NCI-H187 (cell line): ENCODE results near the gene CLEC16A.

ENCODE experiments used
- DNase-seq, 2 experiments: peaks; one replicate each; lab custom pipeline; 2025; lab: John Stamatoyannopoulos, UW

CLEC16A gene

DNA sequence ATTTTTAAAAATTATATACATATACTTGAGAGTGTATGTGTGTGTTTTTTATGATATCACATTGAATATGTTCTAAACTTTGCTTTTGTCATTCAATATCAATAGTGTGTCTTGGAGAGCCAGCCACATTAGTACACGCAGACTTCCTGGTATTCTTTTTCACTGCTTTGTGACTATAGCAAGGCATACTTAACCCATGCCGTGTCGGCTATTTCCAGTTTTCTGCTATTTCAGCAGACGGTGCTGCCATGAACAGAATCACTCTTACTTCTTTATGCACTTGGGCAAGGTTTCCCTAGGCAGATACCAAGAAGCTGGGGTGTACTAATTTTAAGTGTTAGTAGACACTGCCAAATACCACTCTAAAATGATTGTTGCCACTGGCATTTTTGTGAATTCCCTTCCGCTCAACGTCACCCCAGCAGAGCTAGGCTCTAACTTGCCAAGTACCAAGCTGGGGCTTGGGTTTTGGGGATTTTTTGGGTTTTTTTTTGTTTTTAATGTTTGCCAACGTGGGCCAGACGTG lies 176.8 kb downstream of the CLEC16A start:
- no peak for DNase-seq

DNA sequence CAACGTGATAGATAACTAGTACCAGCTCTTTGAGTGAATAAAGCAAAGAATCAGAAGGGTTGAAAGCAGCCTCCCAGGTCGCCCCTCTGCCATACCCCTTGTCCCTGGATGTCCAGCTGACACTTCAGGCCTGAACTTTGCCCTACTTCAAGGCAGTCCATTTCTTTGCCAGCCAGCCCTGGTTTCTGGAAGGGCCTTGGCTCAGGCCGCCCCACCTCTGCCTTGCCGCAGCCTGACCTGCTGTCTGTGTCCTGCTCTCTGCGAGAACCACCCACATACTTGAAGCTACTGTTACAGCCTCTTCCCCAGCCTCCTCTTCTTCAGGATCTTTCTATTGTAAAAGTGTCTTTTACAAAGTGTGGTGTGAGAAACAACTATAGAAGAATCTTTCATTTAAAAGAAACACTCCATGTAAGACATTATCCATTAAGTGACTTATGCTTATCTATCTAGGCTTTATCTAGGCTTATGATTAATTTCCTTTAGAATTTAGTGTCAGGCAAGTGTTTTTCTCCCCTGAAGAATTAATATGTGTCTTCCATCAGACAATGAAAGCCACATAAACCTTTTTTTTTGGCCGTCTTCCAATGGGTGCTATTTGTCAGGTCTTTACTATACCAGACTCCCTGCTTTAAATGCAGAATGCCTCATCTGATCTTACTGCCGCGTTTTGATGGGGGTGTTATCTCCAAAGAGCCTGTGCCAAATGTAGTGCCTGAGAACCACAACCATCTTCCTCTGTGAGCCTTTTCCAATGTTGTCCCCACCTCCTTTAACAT lies 177.7 kb downstream of the CLEC16A start:
- DNase-seq: no peak

DNA sequence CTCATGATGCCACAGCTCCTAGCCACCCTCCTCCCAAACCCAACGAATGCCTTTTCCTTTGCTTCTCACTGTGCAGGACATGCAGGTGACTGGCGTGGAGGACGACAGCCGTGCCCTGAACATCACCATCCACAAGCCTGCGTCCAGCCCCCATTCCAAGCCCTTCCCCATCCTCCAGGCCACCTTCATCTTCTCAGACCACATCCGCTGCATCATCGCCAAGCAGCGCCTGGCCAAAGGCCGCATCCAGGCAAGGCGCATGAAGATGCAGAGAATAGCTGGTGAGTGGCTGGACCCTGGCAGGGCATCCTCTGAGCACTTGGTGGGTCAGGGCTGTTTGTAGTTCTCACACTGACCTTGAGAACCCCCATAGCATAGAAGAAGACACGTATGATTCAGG lies 179.3 kb downstream of the CLEC16A start:
- no peak for DNase-seq

DNA sequence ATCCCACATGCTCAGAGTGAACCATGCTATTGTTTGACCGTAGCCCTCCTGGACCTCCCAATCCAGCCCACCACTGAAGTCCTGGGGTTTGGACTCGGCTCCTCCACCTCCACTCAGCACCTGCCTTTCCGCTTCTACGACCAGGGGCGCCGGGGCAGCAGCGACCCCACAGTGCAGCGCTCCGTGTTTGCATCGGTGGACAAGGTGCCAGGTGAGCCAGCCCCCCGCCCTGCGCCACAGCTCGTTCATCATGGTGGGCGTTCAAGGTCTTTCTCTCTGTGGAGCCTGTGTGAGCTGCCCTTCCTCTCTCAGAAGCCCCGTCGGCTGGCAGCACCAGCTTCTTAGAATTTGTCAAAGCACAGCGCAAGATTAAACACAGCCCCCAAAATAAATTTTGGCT lies 181.6 kb downstream of the CLEC16A start:
- no peak for DNase-seq

DNA sequence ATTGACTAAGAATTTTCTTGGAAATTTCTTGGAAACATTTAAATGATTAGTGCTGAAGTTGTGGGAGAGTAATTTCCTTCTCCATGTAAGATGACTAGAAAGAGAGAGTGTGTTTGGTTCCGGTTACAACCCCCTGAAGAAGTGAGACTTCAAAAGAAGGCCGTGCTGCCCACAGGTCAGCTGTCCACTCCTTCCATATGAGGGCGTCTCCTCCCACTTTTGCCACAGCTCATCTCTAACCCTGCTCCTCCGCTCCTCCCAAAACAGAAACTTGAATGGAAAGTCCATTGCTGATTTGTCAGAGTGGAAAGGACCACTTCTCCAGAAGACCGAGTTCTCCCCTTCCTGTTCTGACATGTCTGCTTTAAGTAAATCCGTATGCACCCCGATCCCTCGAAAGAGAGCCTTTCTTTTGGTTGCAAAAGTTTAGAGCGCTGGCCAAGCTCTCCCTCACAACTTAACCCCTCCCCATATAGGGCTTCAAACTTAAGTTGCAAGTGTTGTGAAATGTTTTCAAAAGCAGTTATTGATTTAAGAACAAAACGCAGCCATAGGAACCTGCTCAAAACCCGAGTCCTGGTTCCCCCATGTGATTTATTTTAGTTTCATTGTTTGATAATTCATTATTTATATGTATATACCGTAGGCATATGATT lies 182.2 kb downstream of the CLEC16A start:
- DNase-seq: no peak

DNA sequence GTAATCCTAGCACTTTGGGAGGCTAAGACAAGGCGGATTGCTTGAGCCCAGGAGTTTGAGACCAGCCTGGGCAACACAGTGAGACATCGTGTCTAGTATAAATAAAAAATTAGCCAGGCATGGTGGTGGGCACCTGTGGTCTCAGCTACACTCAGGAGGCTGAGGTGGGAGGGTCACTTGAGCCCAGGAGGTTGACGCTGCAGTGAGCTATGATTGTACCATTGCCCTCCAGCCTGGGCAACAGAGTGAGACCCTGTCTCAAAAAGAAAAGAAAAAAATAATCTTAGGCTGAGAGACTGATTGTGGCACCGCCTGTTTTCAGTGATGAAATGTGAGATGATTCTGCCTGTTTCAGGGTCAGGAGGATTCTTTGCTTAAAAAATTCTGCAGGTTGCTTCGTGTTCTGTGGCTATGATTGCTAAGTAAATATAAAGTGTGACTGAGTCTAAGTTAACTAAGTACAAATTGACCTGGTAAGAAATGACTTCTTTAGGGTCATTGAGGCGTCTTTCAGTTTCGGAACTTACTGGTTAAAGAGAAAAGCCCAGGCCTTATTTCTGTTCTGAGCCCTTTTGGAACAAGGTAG lies 183.3 kb downstream of the CLEC16A start:
- DNase-seq: no peak

DNA sequence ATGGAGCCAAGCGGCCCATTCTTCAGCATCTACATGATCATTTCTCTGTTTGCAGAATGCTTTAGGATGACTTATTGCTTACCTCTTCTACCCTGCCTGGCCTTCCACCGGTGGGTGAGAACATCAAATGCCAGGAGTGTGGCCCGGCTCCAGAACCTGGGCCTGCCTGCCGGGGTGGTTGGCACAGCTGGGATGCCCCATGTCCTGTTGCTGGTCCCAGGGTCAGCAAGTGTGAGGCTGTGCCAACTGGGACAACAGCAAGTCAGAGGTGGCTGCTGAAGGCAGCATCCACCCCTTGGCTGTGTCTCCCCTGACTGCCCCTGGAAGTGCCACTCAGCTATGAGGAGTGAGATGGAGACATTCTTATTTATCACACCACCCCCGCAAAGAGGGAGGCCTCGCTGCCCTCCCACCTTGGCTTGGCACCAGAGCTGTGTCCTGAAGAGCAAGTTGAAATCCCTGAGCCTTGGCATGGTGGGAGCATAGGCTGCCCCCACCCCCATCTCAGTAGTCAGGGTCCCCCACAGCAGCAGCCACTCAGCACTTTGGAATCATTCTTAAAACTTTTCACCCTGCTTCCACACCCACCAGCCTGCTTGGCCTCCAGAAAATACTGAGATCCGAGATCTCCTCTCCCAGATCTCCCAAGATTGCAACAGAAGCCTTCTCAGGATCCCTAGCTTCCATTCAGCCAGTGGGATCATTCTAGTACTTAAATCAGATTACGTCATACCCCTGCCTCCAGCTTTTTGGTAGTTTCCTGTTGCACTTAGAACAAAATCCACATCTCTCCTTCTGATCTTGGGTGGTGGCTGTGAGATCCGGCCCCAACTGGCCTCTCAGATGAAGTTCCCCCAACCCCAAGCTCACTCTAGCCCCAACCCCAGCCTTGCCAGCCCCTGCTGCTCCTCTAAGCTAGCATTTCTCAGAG lies 184.1 kb downstream of the CLEC16A start:
- no peak for DNase-seq

DNA sequence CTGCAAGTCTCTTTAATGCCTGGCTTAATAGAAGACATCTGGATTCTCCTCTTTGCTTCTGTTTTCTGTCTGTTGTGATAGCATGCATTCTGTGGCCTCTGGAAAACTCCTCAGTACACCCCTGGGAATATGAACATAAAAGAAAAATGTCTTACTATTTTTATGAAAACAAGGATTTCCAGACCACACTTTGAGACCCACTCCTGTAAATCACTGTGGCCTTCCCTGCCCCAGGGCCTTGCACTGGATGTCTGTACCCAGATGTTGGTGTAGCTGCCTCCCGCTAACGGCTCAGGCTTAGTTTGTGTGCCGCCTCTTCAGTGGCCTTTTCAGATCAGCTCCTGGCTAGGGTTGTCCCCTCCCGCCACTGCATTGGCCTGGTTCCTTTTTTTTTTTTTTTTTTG lies 185.0 kb downstream of the CLEC16A start:
- DNase-seq: no peak

DNA sequence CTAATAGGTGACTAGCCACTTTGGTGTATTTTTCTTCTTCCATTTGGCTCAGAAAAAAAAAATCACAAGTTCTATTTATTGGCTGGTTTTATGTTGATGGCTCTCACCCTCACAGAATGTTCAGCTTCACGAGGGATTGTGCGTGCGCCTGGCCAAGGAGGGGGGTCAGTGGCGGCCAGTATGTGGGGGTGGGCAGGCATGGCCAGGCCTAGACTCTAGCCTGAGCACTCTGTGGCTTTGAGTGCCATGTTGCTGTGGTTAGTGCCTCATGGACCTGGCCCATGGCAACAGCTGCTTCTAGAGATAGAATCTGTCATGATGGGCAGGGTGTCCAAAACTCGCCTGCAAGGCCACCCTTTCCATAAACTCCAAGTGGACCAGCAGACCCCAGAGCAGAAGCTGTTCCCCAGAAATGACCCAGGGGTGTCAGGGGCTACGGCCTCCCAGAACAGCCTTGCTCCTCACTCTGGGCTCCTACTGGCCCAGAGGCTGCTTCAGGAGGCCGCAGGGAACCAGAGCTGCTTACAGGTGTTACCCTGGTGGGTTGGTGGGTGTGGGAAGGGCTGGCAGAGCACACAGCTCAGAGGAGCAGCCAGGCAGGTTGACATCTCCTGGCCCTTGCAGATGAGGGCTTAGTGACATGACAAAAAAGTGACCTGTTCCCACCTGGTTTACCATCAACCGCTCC lies 186.8 kb downstream of the CLEC16A start:
- no peak for DNase-seq

DNA sequence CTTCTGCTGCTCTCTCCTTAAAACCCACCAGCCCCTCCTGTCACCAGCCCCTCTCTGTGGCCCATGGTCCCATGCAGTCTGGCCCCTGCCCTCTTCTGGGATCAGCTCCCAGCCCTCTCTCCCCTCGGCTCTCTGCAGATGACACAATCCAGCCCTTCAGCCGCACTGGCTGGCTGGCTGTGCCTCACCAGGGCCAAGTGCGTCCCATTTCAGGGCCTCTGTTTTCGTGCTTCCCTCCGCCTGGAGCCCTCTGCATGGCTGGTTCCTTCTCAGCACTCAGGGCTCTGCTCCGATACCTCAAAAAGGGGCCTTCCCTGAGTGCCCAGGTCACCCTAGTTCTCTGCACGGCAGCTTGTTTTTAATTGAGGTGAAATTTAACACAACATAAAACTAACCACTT lies 187.3 kb downstream of the CLEC16A start:
- no peak for DNase-seq

DNA sequence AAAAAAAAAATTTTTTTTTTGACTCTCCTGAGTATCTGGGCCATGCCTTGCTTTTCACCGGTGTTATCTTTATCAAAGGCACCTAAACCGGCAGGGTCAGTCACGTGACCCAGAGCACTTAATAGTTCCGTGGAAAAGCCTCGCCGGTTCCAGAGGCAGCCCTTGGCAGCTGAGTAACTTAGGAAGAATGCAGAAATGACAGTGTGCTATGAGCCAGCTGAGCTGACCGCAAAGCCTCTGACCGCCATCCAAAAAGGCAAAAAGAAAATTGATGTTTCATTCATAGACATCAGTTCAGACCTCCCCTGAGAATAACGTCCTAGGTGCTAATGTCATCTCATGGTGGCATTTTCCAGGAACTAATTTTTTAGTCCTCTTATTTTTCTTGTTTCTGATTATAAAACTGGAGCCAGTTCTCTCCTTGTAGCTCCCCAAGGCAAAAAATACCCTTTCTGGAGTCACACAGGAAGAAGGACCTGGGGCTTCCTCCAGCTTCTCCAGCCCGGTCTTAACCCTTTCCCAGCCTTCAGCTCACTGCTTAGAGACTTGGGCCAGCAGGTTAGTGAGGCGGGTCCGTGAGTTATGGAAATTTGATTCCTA lies 189.1 kb downstream of the CLEC16A start:
- DNase-seq: no peak

DNA sequence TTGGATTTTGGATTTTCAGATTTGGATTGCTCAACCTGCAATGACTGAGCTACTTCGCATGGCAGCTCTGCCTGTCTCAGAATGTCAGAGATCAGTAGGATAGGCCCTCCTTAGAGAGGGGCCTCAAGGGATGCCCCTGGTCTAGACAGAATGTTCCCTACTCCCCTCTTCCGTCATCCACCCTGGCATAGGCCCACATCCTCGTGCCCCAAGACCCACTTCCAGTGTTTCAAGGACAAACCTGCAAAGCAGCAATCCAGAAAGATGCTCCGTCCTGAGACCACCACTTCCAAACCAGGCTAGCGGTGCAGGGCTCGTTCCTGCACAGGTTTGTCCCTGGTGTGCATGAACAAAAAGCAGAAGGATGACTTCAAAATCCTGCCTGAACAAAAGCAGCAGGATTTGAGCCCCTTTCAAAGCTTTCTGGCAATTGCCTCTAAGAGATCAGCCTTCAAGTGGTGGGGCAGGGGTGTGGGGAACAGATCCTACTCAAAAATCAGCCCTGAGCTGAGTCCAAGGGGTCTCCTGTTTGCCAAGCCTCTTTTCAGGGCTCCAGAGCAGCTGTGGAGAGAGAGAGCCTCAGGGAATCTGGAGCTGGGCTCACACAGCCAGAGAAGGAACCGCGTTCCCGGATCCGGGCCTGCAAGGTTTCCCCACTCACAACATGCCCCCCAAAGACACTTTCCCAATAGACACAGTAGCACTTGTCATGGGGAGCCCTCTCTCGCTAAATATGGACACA lies 190.5 kb downstream of the CLEC16A start:
- no peak for DNase-seq

DNA sequence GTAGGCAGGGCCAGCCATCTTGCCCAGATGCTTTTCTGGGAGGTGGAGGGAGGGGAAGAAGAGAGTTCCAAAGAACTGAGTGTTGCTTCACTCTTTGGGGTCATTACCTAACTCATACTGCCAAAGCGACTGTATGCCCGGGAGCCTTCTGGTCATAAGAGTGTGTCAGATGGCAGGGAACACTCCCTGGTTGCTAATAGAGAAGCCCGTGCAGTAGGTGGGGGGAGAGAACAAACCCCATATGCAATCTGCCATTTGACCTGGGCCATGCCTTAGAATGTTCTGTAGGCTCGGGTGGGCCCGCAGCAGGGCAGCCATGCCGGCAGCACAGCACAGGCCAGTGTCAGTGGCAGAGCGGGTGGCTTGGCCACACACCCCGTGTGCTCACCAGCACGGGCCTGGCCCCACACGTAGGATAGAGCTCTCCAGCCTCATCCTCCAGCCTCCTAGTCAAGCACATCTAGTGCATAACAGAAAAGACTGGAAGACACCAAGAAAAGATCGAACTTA lies 191.2 kb downstream of the CLEC16A start:
- DNase-seq: no peak

DNA sequence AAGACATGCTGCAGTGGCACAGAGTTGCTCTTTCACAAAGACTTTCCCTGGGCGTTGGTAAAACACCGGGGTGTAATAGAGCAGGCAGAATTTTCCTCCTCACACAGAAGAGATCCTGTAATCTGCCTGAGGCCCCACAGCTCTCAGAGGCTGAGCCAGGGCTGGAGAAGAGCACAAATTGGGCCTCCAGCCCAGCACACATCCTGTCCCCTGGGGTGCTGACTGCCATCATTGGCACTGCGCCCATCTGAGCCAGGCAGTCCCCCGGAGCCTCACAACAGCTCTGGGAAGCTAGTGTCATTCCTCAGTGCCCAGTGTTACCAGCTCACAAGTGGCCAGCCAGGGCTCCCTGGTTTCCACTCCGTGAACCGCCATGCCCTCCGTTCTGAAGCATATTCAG lies 192.2 kb downstream of the CLEC16A start:
- no peak for DNase-seq

DNA sequence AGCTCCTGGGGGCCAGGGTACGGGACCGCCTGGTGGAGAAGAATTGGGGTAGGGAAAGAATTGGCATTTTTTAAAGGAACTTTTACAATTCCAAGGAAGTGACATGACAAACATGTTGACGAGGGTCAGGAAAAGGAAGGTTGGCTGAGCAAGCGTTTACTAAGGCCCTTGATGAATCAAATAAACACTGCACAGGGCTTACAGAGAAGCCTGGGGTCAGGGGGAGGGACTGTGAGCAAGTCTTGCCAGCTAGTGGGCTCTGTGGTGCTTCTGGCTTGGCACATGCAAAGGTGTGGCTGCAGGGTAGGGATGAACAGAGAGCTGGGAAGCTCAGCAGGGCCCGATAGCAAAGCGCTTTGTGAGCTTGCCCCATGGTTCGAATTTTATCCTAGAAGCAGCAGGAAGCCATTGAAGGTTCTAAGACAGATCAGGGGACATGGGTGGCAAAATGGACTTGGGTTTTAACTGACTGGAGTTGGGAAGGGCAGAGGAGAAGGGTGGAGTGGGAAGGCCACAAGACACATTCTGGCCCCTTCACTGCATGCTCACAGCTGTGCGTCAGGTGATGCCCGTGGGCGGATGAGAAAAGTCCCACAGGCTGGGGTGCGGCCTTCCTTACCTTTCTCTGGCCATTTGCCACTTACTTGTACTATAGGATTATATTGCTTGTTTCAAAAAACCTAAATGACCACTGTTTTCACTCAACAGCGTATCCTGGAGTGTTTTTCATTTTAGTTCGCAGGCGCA lies 193.8 kb downstream of the CLEC16A start:
- DNase-seq: no peak

DNA sequence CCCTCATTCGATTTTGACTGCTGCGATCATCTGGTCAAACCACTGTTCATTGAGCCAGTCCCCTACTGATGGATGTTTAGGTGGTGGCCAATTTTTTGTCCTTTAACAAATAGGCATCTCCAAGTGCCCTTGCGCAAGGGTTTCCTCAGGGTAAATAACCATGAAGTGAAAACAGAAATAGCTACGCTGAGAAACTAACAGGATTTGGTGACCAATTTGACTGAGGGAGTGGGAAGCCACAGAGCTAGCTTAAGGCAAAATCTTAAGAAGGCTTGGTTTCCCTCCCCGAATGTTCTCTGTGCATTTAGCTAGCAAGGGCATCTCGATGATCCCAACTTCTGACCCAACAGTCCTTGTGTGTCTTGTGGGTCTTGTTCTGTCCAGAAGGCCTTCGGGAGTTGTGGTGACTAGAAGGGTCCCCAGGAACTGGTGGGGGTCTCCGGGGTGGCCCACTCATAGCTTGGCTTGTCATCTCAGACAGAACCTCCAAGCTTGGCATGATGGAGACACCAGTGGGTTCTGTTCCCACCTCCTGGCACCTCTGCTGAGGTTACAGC lies 194.5 kb downstream of the CLEC16A start:
- DNase-seq: no peak

DNA sequence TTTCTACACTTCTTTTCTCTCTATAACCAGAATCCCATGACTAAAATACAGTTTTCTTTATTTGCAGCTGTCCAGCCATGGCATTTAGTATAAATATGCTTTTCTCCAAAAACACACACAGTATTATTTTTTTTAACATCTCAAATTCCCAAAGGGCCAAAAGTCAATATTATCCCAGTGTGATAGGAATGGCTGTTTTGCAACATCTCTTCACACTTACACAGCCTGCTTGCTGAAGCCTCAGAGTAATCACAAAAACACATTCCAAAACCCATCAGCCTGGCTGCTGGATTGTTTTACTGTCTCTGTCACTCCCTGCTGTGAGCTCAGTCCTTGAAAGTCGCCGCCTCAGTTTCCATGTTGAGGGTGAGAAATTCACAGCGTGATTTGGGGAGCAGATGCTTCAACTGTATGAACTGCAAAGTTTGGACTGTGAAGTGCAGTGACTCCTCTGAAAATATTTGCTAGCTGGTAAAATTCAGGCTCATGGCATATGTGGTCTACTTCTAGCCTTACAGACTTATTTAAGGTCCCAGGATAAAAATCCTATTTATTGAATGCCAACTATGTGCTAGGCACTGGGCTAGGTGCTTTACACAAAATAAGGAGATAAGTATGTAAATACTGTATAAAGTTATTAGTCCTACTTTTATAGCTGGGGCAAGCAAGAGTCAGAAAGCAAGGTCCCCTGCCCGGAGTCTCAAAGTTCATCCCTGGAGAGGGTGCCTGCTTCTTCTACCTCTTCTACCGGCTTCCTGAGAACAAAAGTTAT lies 195.1 kb downstream of the CLEC16A start:
- no peak for DNase-seq

DNA sequence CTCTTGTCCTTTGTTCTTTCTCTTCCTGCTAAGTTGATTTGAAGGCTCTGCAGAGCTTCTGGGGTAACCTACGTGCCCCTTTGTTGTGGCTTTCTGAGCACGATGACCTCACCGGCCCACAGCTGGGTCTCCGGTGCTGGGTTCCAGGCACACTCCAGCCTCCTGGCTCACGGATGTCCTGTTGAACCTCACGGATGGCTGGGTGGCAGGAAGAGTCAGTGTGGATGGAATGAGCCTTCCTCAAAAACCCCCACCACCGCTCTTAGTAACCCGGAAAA lies 195.7 kb downstream of the CLEC16A start:
- DNase-seq: no peak

DNA sequence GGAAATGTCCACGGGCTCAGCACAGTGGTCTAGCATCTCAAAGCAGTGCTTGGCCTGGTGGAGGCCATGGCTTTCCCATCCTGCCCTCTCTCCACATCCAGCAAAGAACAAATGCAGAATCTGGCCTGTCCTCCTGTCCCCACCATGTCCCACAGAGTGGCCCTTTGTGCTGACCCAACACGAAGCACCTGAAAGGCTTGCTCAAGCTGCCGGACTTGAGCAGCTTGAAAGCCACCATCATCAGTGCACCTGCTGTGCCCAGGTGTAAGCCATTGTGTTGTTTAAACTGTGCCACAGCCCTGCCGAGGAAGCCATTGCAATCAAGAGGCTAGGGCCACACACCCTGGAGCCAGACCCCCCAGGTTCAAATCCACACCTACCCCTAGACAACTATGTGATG lies 196.1 kb downstream of the CLEC16A start:
- no peak for DNase-seq
